Activated CD8-positive, alpha-beta memory T cell treated with anti-CD3 and anti-CD28 coated beads for 48 hours (primary cell): ENCODE results near the gene NME7.
"Not testable (repeated sequence)": the region's sequence is repeated elsewhere in the genome, so short reads cannot be mapped to it uniquely, and the experiment has no call there.

Experiments
- DNase-seq, 3 experiments: peaks; one replicate each; pipeline ENCODE4 v3.0.0-alpha.2; 2020; ENCODE audit warnings: low read depth in 2 of 3, low spot score in 2 of 3

Gene NME7

DNA sequence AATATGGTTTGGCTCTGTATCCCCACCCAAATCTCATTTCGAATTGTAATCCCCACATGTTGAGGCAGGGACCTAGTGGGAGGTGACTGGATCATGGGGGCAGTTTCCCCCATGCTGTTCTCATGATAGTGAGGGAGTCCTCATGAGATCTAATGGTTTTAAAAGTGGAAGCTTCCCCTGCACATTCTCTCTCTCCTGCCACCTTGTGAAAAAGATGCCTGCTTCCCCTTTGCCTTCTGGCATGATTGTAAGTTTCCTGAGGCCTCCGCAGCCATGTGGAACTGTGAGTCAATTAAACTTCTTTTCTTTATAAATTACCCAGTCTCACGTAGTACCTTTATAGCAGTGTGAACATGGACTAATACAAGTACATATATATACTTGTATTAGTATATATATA lies 25.5 kb downstream of the NME7 start:
- DNase-seq: not testable (repeated sequence)

GRCh38 chr1:169340882-169341281 lies 26.7 kb downstream of the NME7 start:
- no peak for DNase-seq

DNA sequence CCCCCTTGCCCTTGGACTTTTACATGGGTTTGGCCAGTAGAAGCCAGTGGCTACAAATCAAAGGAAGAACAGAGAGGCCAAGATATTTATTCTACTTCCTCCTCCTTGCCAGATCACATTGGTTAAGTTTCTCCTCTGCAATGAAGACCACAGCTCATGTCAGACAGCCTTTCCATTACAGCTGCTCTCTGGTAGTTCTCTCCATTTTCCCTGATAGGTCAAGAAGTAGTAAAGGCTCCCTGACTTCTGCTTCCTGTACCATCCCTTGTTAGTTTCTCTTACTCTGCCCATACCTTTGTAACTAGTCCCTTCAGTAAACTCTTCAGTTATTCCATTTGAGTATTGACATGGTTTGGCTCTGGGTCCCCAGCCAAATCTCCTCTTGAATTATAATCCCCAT lies 27.8 kb downstream of the NME7 start:
- DNase-seq: no peak

- DNase-seq: no peak
These were observed 29.0 kb downstream of the NME7 start for GRCh38 chr1:169338617-169339016.

- not testable (repeated sequence) for DNase-seq
These were observed 30.5 kb downstream of the NME7 start for GRCh38 chr1:169336947-169337715.

GRCh38 chr1:169334727-169335126 lies 32.9 kb downstream of the NME7 start:
- DNase-seq: not testable (repeated sequence)

DNA sequence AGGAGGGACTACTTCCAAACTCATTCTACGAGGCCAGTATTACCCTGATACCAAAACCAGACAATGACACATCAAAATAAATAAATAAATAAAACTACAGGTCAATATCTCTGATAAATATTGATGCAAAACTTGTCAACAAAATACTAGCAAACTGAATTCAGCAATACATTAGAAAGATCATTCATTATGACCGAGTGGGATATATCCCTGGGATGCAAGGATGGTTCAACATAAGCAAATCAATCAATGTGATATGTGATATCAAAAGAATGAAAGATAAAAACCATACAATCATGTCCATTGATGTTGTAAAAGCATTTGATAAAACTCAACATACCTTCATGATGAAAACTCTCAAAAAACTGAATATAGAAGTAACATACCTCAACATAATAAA lies 36.7 kb downstream of the NME7 start:
- no peak for DNase-seq

DNA sequence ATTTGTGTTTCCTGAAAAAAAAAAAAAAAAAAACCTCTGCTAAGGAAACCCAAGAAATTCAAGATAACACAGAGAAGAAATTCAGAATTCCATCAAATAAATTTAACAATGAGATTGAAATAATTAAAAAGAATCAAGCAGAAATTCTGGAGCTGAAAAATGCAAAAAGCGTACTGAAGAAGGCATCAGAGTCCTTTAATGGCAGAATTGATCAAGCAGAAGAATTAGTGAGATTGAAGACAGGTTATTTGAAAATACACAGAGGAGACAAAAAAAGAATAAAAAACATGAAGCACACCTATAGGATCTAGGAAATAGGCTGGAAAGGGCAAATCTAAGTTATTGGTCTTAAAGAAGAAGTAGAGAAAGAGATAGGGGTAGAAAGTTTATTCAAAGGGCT lies 38.2 kb downstream of the NME7 start:
- DNase-seq: no peak

- no peak for DNase-seq
These were observed 39.7 kb downstream of the NME7 start for GRCh38 chr1:169327875-169328274.

DNA sequence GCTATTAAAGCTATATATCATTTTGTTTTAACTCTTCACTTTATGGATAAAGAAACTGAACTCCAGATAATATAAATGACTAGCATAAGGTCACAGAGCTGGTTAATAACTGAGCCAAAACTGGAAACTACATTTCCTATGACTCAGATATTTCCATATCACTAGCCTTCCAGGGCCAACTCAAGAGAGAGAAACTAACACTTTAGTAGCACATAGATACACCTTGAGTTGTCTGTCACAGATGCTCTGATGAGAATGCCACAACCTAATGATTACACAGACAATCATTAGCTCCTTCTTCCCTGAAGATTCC lies 40.7 kb downstream of the NME7 start:
- no peak for DNase-seq

DNA sequence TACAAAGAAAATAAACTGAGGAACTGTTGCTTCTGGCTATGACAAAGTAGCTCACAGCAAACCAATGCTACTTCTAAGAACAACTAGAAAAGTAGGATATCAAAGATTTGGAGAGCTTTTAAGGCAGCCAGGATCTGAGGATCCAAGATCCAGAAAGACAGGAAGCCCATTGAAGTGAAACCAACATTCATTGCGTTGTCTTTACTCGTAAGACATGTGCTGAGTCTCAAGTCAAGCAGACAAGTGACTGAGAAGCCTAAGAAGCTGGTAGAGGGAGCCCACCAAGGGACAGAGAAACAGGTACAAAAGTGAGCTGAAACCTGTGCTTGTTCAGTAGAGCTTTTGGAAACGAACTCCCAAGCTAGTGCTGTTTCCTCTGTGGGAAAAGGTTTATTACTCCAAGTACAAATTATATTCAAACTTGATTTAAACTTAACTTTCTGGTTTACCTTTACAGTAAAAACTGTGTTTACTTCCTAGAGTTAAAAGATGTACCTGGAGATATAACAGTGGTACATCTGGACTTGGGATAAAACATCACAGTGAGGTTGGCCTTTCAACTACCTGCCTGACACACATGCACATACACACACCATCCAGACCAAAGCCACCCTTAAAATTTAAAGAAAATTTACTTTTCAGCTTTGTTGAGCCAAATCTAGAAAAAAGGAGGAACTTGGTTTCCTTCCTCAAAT lies 41.2 kb downstream of the NME7 start:
- no peak for DNase-seq

GRCh38 chr1:169325117-169325516 lies 42.5 kb downstream of the NME7 start:
- DNase-seq: no peak

GRCh38 chr1:169322138-169322537 lies 45.5 kb downstream of the NME7 start:
- DNase-seq: no peak

DNA sequence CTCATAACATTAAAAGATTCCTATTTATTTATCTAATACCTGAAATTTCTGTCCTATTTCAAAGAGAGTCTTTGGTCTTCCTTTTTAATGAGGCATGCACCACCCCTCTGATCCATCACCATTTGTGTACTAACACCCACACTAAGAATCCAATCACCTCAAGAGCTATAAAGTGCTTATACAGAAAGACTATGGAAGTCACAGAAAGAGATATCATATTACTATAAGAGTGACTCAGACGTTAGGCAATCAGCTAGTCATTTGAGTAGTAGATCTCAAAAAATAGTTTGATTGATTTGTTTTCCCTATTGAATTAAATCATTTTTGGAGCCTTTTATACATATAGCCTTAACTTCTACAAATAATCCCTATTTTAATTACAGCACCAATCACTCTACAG lies 46.1 kb downstream of the NME7 start:
- no peak for DNase-seq

DNA sequence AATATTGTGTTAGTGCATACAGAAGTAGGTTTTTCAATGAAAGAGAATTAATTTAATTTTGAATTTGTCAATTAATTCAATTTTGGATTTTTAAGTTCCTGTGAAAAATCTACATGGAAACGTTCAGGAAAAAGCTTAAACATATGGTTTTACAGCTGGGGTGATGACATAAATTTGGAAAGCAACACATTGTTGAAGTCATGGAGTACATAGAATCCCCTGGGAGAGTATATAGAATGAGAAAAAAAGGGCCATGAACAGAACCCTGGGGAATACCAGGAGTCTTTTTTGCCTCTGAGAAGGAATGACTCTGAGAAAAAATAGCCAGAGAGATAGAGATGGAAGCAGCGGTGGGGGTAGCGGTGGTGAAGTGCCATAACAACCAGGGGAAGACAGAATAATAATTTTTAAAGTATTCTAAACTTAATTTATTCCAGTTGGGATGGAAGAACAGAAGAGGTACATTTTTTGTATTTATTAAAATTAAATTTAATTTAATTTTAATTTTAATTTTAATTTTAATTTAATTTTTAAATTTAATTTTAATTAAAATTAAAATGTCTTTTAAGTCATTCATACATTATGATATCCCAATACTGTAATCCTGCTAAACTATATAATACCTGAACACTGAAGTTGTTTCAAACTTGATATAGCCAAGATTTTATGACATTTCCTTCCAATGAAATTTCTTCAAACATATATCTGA lies 48.9 kb downstream of the NME7 start:
- no peak for DNase-seq

DNA sequence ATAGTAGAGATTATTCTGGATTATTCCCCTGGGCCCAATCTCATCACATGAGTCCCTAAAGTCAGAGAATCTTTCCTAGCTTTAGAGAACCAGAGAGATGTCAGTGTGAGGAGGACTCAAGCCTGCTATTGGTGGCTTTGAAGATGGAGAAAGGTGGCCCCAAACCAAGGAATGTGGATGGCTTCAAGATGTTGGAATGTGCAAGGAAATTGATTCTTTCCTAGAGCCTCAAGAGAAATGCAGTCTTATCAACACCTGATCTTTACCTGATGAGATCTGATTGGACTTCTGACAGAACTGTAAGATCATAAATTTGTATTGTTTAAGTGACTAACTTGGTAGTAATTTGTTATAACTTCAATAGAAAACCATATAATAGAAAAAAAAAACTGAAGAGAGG lies 51.0 kb downstream of the NME7 start:
- DNase-seq: no peak

DNA sequence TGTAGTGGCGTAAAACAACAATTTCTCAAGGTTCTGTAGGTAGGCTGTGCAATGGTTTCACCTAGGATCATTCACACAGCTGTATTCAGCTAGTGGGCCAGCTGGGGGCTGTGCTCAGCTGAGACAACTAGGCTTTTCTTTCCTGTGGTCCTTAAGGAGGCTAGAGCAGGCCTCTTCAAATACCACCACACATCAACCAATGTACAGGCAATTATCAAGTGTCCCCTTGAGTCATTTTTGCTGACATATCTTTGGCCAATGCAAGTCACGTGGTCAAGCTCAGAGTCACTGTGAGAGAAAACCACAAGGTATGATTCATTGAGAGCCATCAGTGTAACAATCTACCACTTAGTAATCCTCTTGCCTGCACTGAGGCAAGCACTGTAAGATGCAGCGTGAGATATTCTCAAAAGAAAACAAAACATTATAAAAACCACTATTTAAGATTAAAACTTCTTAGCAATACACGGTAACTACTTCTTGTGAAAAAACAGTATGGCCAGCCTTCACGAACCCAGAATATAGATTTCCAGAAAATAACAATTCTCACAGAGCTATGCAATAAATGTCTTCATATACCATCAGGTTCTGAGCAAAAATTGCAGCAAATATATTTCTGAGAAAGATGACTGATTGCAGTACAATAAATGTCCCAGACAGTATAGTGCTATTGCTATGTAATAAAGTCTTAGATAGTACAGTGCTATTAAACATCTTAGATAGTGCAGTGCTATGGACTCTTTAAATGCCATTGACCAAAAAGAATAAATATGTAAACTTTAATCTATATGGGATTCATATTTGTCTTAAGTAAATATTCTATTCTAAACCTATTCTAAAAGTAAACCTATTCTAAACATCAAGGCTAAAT lies 55.3 kb downstream of the NME7 start:
- peak in 2 of 3 experiments; percentile 12 to 17 for DNase-seq

DNA sequence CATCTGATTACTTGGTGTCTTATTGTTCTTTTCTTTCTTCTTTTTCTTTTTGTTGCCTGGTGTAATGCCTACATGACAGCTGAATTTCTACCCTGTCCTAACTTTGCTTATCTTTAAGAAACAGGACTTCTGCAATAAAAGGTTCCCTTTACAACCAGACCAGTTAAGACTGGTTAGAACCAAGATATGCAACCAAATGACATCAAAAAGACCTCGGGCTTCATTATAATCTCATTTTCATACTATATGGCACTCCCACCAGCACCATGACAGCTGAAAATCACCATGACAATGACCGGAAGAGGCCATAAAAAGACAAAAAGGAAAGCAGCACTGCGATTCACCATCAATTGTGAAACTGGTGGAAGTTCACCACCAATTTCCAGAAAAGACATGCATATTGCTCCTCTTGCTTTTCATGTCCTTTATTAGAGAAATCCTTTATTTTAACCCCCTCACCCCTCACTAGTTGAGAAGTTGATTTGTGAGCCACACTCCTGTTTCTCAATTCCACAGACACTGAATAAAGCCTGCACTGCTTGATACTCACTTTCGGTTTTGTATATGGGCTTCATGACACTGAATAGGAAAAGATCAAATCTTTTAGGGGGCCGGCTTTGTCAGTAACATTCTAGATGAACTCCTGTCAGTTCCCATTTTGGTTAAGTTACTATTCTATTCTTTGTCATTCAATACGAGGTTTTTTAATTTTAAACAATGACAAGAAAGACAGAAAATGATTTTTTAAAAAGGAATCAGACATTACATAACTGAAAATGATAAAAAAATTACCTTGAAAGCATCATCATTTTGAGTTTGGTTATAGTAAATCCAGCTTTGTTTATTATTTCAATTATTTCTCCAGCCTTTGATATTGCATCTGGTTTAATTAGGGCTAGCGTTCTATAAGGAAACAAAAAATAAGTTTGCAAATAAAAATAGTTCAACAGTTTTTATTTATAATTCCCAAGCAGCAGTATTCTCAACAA lies 58.1 kb downstream of the NME7 start:
- no peak for DNase-seq

DNA sequence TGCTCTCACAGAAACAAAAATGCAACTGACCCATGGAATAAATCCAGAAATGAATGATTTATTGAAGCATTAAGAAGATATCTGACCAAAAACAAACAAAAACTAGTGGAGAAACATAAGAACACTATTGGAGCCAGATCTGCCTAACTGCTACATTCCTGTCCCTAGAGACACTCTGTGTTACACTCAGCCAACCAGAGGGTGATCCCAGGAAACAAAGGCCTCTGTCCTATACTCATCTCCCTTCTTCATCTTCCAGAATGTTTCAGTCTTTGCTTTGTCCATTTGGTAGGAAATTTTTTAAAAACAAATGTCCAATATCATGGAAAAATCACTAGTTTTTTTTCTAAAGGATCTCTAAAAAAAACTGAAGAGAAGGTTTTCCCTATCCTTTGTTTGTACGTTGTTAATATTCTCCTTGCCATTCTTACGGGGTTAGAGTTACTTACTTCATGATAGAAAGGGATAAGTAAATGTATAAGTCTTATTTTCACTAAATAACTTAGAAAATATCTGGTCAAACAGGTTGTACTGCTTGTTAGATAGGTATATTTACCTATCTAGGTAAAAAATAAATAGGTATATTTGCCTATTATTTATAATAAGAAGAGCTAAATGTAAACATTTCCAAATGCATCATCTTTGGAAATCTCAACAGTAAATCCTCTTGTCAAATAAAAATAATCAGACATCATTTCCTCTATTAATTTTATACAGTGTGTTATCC lies 59.1 kb downstream of the NME7 start:
- DNase-seq: no peak
